PFSK-1 (cell line): ENCODE data around the gene CEP112.

Source experiments
- POLR2AphosphoS5 ChIP-seq: IDR thresholded peaks from 2 replicates; pipeline ENCODE4 v1.6.1; 2012; ENCODE audit warnings: low read depth, mild to moderate bottlenecking, control low read depth, low read length, moderate library complexity
- TAF1 ChIP-seq: IDR thresholded peaks from 2 replicates; pipeline ENCODE4 v1.6.1; 2012; ENCODE audit warnings: low read length, control low read depth, borderline replicate concordance; ENCODE audit not compliant: insufficient read depth

DNA sequence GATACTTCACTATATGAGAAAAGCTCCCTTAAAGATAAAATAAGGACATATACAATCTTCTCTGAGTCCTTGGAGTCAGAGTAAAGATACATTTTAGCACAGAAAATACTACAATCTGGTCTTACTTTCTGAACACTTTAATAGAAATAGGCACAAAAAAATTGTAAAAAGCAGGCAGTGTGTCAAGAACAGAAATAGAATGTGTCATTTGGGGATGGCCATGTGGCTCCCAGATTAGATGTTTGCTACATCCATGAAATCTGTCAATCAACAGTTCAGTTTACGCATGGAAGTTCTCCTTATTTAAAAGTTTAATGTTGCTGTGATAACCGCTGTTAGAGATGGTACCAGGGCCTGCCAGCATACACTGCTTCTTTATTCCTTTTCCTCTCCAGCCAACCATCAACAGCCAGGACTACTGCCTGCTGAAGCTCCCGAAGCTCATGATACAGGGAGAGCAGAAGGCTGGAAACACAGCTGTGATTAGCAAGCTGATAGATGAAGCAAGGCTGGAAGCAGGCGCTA lies 278.5 kb downstream of the CEP112 start:
- no peak for TF ChIP-seq POLR2AphosphoS5
- TF ChIP-seq TAF1, result no peak
